Keratinocyte (primary cell): ENCODE data around the gene CA5B.

Experiments used
- CTCF ChIP-seq, 3 experiments: IDR thresholded peaks in 1 of 3; conservative IDR thresholded peaks in 1 of 3; optimal IDR thresholded peaks in 1 of 3; 2 replicates in 2 of 3; 3 replicates in 1 of 3; pipeline versions ENCODE3 to v1.5.1; 2011; ENCODE audit warnings: low read length in 3 of 3, mild to moderate bottlenecking in 3 of 3, moderate library complexity in 2 of 3, control low read depth in 1 of 3, inconsistent platforms in 1 of 3; ENCODE audit not compliant: insufficient read depth in 2 of 3; ENCODE audit errors: extremely low read depth in 1 of 3
- EZH2 ChIP-seq: IDR thresholded peaks from one replicate; pipeline ENCODE4 v1.6.1; 2012; ENCODE audit warnings: inconsistent platforms, mild to moderate bottlenecking, low read length, moderate library complexity

DNA sequence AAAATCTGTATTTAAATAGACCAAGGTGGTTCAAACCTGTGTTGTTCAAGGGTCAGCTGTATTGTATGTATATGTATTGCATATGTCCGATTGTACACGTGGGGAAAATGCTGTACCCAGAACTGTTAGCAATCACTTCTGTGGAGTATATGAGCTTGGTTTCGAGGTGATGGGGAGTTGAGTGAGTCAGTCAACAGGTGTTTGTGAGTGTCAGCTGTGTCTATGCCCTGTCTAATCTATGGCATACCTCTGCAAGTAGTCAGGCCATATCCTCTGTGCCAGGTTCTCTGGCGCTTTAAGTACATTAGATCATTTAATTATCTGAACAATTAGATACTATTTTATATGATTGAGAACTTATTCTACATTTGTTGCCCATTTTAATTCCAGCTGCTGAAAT, 59.6 kb downstream of the CA5B start:
- TF ChIP-seq CTCF (optimal IDR thresholded peaks at IDR 0.05 in 1 of 3, IDR thresholded peaks at IDR 0.05 in 1 of 3, conservative IDR thresholded peaks at IDR 0.05 in 1 of 3; ENCODE audit: extremely low read depth in 1 of 3, insufficient read depth in 2 of 3, low read length in 3 of 3) (no peak), EZH2 (no peak)
